OCI-LY3 (cell line): ENCODE data around the gene NEK11.

ENCODE experiments used
- CTCF ChIP-seq: fragments of 200-600, 300-600 bp; sonication (generic); IDR thresholded peaks from 2 replicates; pipeline ENCODE4 v1.5.1; 2014; ENCODE audit warnings: antibody characterized with exemption, low read length, low read depth
- EZH2phosphoT487 ChIP-seq: fragments of 200-600 bp; shearing (Covaris generic); IDR thresholded peaks from 2 replicates; pipeline ENCODE4 v1.6.1; 2018; ENCODE audit warnings: antibody characterized with exemption, mixed run types, low read depth

DNA sequence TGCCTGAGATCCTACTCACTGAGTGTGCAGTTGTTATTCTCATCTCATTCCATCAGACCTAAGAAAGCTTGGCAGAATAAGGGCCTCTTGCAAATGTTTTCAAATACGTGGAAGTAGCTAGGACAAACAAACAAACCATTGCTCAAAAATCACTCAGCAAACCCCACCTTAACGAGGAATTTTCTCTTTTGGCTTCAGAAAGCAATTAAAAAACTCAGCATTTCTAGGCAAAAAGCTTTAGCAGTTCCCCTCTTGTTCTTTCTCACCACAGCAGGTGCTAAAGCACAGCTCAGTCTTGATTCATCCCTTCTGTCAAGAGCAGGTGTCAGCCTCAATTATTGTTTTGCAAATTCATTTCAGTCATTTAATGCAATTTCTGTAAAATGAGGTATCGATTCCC lies 296.3 kb downstream of the NEK11 start:
- TF ChIP-seq CTCF (no peak), EZH2phosphoT487 (no peak)
